ENCODE measurements around the gene ANKRD7.

ANKRD7 gene

GRCh38 chr7:118286131-118286530 is 61.6 kb downstream of the ANKRD7 start:
- no peak overlapping the region for H3K4me3 ChIP-seq (ENCODE audit: low read depth, low read length)
- no peaks in the 10 kb centered on the region for H3K4me1 ChIP-seq (ENCODE audit: control insufficient read depth, insufficient read depth, low read length)
- H3K27ac ChIP-seq (ENCODE audit: extremely low read depth, low read depth, low read length) = no peak overlapping the region
- H3K36me3 ChIP-seq (ENCODE audit: control insufficient read depth in 2 of 2, insufficient read depth in 1 of 2, low read length in 2 of 2) = no peaks in the 10 kb centered on the region
- POLR2A ChIA-PET = no interaction called here
- no peak for TF ChIP-seq ZNF560 (tag by site-specific recombination; IDR thresholded peaks at IDR 0.05; ENCODE audit: borderline replicate concordance)
- TF ChIP-seq ZNF785 (tag by site-specific recombination; IDR thresholded peaks at IDR 0.05) = no peak
- no peak for TF ChIP-seq ZNF692 (tag by site-specific recombination; IDR thresholded peaks at IDR 0.05)
- CTCF ChIA-PET = no interaction called here
- H3K9me3 ChIP-seq (ENCODE audit: control insufficient read depth, insufficient read depth, low read depth, low read length) = no peaks in the 10 kb centered on the region

GRCh38 chr7:118288098-118288497 is 63.6 kb downstream of the ANKRD7 start:
- Histone ChIP-seq H3K27ac (ENCODE audit: extremely low read depth, low read depth, low read length) (no peak overlapping the region), H3K36me3 (ENCODE audit: control insufficient read depth in 2 of 2, insufficient read depth in 1 of 2, low read length in 2 of 2) (no peaks in the 10 kb centered on the region), H3K9me3 (ENCODE audit: control insufficient read depth, insufficient read depth, low read depth, low read length) (no peaks in the 10 kb centered on the region), H3K4me1 (ENCODE audit: control insufficient read depth, insufficient read depth, low read length) (no peaks in the 10 kb centered on the region), H3K4me3 (ENCODE audit: low read depth, low read length) (no peak overlapping the region)
- TF ChIP-seq ZNF335 (tag by site-specific recombination; conservative IDR thresholded peaks at IDR 0.05) (no peak), CTCF (tag by site-specific recombination; IDR thresholded peaks at IDR 0.05) (no peak)
- CTCF ChIA-PET = no interaction called here
- POLR2A ChIA-PET = no interaction called here

- no peak overlapping the region for H3K27ac ChIP-seq (ENCODE audit: extremely low read depth, low read depth, low read length)
- H3K4me1 ChIP-seq (ENCODE audit: control insufficient read depth, insufficient read depth, low read length) = no peaks in the 10 kb centered on the region
- no peak overlapping the region for H3K4me3 ChIP-seq (ENCODE audit: low read depth, low read length)
- no peaks in the 10 kb centered on the region for H3K36me3 ChIP-seq (ENCODE audit: control insufficient read depth in 2 of 2, insufficient read depth in 1 of 2, low read length in 2 of 2)
- ChIA-PET POLR2A (no interaction called here), CTCF (no interaction called here)
- no peaks in the 10 kb centered on the region for H3K9me3 ChIP-seq (ENCODE audit: control insufficient read depth, insufficient read depth, low read depth, low read length)
- TF ChIP-seq ZNF155 (tag by site-specific recombination; IDR thresholded peaks at IDR 0.05) = no peak
- no peak for TF ChIP-seq TRIM28 (IDR thresholded peaks at IDR 0.05; ENCODE audit: borderline replicate concordance, low read length)
- TF ChIP-seq ZNF140 (tag by site-specific recombination; IDR thresholded peaks at IDR 0.05) = no peak
- TF ChIP-seq ZNF664 (tag by site-specific recombination; IDR thresholded peaks at IDR 0.05) = no peak
- no peak for TF ChIP-seq PBX3 (CRISPR knock-in tag; IDR thresholded peaks at IDR 0.05)
- TF ChIP-seq ZNF404 (tag by site-specific recombination; IDR thresholded peaks at IDR 0.05) = no peak
- TF ChIP-seq PATZ1 (tag by site-specific recombination; IDR thresholded peaks at IDR 0.05) = no peak
- no peak for TF ChIP-seq ZNF449 (tag by site-specific recombination; IDR thresholded peaks at IDR 0.05)
- TF ChIP-seq ZNF629 (tag by site-specific recombination; IDR thresholded peaks at IDR 0.05) = no peak
- TF ChIP-seq SP2 (tag by site-specific recombination; IDR thresholded peaks at IDR 0.05) = no peak
- no peak for TF ChIP-seq SCRT1 (tag by site-specific recombination; IDR thresholded peaks at IDR 0.05; ENCODE audit: borderline replicate concordance)
- TF ChIP-seq REST (tag by site-specific recombination; IDR thresholded peaks at IDR 0.05) = no peak
- TF ChIP-seq ZBTB7A (tag by site-specific recombination; IDR thresholded peaks at IDR 0.05; ENCODE audit: low read depth) = no peak
These were observed 65.0 kb downstream of the ANKRD7 start for GRCh38 chr7:118289476-118289875.
